ENCODE results near the gene RUNX1.

- TF ChIP-seq POLR2AphosphoS5 (IDR thresholded peaks at IDR 0.05) (no peak), POLR2A (IDR thresholded peaks at IDR 0.05) (no peak)
- TF ChIP-seq, protein P1, sequence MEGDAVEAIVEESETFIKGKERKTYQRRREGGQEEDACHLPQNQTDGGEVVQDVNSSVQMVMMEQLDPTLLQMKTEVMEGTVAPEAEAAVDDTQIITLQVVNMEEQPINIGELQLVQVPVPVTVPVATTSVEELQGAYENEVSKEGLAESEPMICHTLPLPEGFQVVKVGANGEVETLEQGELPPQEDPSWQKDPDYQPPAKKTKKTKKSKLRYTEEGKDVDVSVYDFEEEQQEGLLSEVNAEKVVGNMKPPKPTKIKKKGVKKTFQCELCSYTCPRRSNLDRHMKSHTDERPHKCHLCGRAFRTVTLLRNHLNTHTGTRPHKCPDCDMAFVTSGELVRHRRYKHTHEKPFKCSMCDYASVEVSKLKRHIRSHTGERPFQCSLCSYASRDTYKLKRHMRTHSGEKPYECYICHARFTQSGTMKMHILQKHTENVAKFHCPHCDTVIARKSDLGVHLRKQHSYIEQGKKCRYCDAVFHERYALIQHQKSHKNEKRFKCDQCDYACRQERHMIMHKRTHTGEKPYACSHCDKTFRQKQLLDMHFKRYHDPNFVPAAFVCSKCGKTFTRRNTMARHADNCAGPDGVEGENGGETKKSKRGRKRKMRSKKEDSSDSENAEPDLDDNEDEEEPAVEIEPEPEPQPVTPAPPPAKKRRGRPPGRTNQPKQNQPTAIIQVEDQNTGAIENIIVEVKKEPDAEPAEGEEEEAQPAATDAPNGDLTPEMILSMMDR (IDR thresholded peaks at IDR 0.05) = no peak
Observed at GRCh38 chr21:35058058-35058457, 9.0 kb upstream of the RUNX1 start.
